ENCODE data around the gene SEMG2. TPM values are rescaled to one million over a fixed set of nuclear protein-coding genes. Genes with fewer than 3 reads are reported as not detected.

SEMG2 gene
- polyA plus RNA-seq, 1 experiment, result not detected

- no peak for TF ChIP-seq CTCF (IDR thresholded peaks at IDR 0.05; ENCODE audit: low read depth, low read length)
- DNase-seq (ENCODE audit: low read depth, low spot score), result no peak
- Histone ChIP-seq H3K4me3 (ENCODE audit: low read depth, low read length) (no peak overlapping the region), H3K27me3 (ENCODE audit: control insufficient read depth, insufficient read depth, low read length) (no peaks in the 10 kb centered on the region), H3K9me3 (ENCODE audit: control insufficient read depth, insufficient read depth, low read length) (no peaks in the 10 kb centered on the region), H3K27ac (ENCODE audit: low read depth, low read length) (no peak overlapping the region)
- POLR2A ChIA-PET, result no interaction called here
- CTCF ChIA-PET, result no interaction called here
These were observed 5.1 kb downstream of the SEMG2 start for GRCh38 chr20:45226287-45226686.

GRCh38 chr20:45229264-45230056 is 8.3 kb downstream of the SEMG2 start:
- TF ChIP-seq CTCF (IDR thresholded peaks at IDR 0.05; ENCODE audit: low read depth, low read length), result peak; percentile 38
- CTCF ChIA-PET, result no interaction called here
- Histone ChIP-seq H3K27me3 (ENCODE audit: control insufficient read depth, insufficient read depth, low read length) (no peaks in the 10 kb centered on the region), H3K9me3 (ENCODE audit: control insufficient read depth, insufficient read depth, low read length) (no peaks in the 10 kb centered on the region), H3K4me3 (ENCODE audit: low read depth, low read length) (no peak overlapping the region), H3K27ac (ENCODE audit: low read depth, low read length) (no peak overlapping the region)
- POLR2A ChIA-PET, result no interaction called here
- DNase-seq (ENCODE audit: low read depth, low spot score), result no peak

- DNase-seq (ENCODE audit: low read depth, low spot score), result no peak
- no peak for TF ChIP-seq CTCF (IDR thresholded peaks at IDR 0.05; ENCODE audit: low read depth, low read length)
- Histone ChIP-seq H3K4me3 (ENCODE audit: low read depth, low read length) (no peak overlapping the region), H3K27me3 (ENCODE audit: control insufficient read depth, insufficient read depth, low read length) (no peaks in the 10 kb centered on the region), H3K27ac (ENCODE audit: low read depth, low read length) (no peak overlapping the region), H3K9me3 (ENCODE audit: control insufficient read depth, insufficient read depth, low read length) (peaks cover 2% of the 10 kb centered on the region; the same call in 1 of the 2 replicates)
- CTCF ChIA-PET, result no interaction called here
- POLR2A ChIA-PET, result no interaction called here
These were observed 9.5 kb downstream of the SEMG2 start for GRCh38 chr20:45230631-45231030.

- CTCF ChIA-PET, result no interaction called here
- H3K27ac ChIP-seq (ENCODE audit: low read depth, low read length), result no peak overlapping the region
- no peak overlapping the region for H3K4me3 ChIP-seq (ENCODE audit: low read depth, low read length)
- POLR2A ChIA-PET, result no interaction called here
- DNase-seq (ENCODE audit: low read depth, low spot score), result no peak
- TF ChIP-seq CTCF (IDR thresholded peaks at IDR 0.05; ENCODE audit: low read depth, low read length), result peak; percentile 26
- no peaks in the 10 kb centered on the region for H3K27me3 ChIP-seq (ENCODE audit: control insufficient read depth, insufficient read depth, low read length)
- peaks cover 2% of the 10 kb centered on the region; the same call in 1 of the 2 replicates for H3K9me3 ChIP-seq (ENCODE audit: control insufficient read depth, insufficient read depth, low read length)
These were observed 14.8 kb downstream of the SEMG2 start for GRCh38 chr20:45235995-45236394.

GRCh38 chr20:45238139-45238538 is 17.0 kb downstream of the SEMG2 start:
- Histone ChIP-seq H3K27me3 (ENCODE audit: control insufficient read depth, insufficient read depth, low read length) (no peaks in the 10 kb centered on the region), H3K9me3 (ENCODE audit: control insufficient read depth, insufficient read depth, low read length) (peaks cover 2% of the 10 kb centered on the region; the same call in 1 of the 2 replicates), H3K27ac (ENCODE audit: low read depth, low read length) (no peak overlapping the region), H3K4me3 (ENCODE audit: low read depth, low read length) (no peak overlapping the region)
- no peak for TF ChIP-seq CTCF (IDR thresholded peaks at IDR 0.05; ENCODE audit: low read depth, low read length)
- POLR2A ChIA-PET, result no interaction called here
- CTCF ChIA-PET, result no interaction called here
- no peak for DNase-seq (ENCODE audit: low read depth, low spot score)
